ENCODE data around the gene ZNF579. TPM values are rescaled to one million over a fixed set of nuclear protein-coding genes. Genes with fewer than 3 reads are reported as not detected.

Gene ZNF579
- total and polyA plus RNA-seq, 2 of the 13 experiments (the other 11 are each of a cell fraction or from before 2014, with no cell fraction given): 2.1 to 2.9 TPM

DNA sequence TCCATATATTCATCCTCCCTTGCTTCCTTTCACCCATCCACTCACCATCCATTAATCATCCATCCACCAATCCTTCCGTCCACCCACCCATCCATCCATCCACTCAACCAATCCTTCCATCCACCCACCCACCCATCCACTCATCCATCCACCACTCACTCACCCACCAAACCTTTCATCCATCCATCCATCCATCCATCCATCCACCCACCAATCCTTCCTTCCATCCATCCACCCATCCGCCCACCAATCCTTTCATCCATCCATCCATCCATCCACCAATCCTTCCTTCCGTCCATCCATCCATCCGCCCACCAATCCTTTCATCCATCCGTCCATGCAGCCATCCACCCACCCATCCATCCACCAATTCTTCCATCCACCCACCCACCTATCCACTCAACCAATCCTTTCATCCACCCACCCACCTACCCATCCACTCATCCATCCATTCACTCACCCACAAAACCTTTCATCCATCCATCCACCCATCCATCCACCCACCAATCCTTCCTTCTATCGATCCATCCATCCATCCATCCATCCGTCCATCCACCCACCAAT lies 38.3 kb downstream of the ZNF579 start:
- Histone ChIP-seq H2AFZ (ENCODE audit: low read length) (no peak overlapping the region), H3K27ac (ENCODE audit: extremely low read length, insufficient read depth, low read length) (no peak overlapping the region), H4K20me1 (ENCODE audit: insufficient read depth, low read length) (no peaks in the 10 kb centered on the region), H3K4me2 (ENCODE audit: low read depth, low read length) (no peak overlapping the region), H3K79me2 (ENCODE audit: insufficient read depth, low read length) (no peaks in the 10 kb centered on the region), H3K27me3 (ENCODE audit: control insufficient read depth in 1 of 2, insufficient read depth in 2 of 2, low read length in 2 of 2) (no peaks in the 10 kb centered on the region; a peak in 2 of 5 replicates), H3K4me1 (ENCODE audit: insufficient read depth, low read length) (peaks cover 40% of the 10 kb centered on the region), H3K4me3 (replicated peaks in 1 of 3; ENCODE audit: insufficient read depth in 1 of 3, low read depth in 2 of 3, low read length in 3 of 3) (no peak overlapping the region), H3K36me3 (replicated peaks in 1 of 2; ENCODE audit: control insufficient read depth in 1 of 2, insufficient read depth in 2 of 2, low read length in 2 of 2) (no peaks in the 10 kb centered on the region), H3K9ac (ENCODE audit: insufficient read depth, low read depth, low read length) (no peak overlapping the region), H3K9me3 (ENCODE audit: low read length) (no peaks in the 10 kb centered on the region)
- FAIRE-seq (no peak), DNase-seq (ENCODE audit: low spot score) (no peak), ATAC-seq (no peak)
- 65% methylated on average over 7 of the region's 7 CpGs for WGBS (ENCODE audit: low lambda C conversion rate)
- POLR2A ChIA-PET: no interaction called here
- no peak for TF ChIP-seq U2AF1 (optimal IDR thresholded peaks at IDR 0.05; ENCODE audit: low read depth, low read length)
- TF ChIP-seq HNF4G (IDR thresholded peaks at IDR 0.05; ENCODE audit: borderline replicate concordance, low read depth, low read length): no peak
- TF ChIP-seq HNF4G (CRISPR knock-in tag; IDR thresholded peaks at IDR 0.05; ENCODE audit: borderline replicate concordance, low read depth): no peak
- no peak for TF ChIP-seq NR2F6 (IDR thresholded peaks at IDR 0.05)
- TF ChIP-seq NR2F6 (CRISPR knock-in tag; IDR thresholded peaks at IDR 0.05): no peak
- no peak for TF ChIP-seq FOXO1 (CRISPR knock-in tag; IDR thresholded peaks at IDR 0.05)
- TF ChIP-seq ZNF749 (CRISPR knock-in tag; IDR thresholded peaks at IDR 0.05; ENCODE audit: borderline replicate concordance): no peak
- TF ChIP-seq PPARG (CRISPR knock-in tag; conservative IDR thresholded peaks at IDR 0.05): no peak
- intact Hi-C loops (cut with micrococcal nuclease; ENCODE audit: unreplicated experiment) (no loop called here), in situ Hi-C loops (cut with HindIII; ENCODE audit: extremely low pct_ligation_motif_present, low pct_unique_long_range_greater_than_20kb) (no loop called here)
- CTCF ChIA-PET (ENCODE audit: low intra/inter-chr PET ratio, low total read pairs): no interaction called here
- BruUV-seq (replicated peaks): no TSS peak

DNA sequence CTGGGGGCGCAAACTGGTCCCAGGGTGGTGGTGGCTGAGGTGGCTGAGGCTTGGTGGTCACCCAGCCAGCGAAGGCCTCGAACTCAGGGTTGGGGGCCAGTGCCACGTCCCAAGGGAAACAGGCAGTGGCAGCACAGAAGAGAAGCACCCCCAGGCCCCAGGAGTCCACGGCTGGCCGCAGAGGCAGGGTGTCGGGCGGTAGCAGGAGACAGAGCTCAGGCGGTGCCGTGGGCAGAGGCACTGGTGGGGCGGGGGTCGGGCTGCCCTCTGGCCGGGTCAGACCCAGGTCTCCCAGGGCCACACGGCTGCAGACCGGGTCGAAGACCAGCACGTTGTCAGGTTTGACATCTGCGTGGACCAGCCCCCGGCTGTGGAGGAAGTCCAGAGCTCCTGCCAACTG lies 39.6 kb downstream of the ZNF579 start:
- no peak for ATAC-seq
- no peak for DNase-seq (ENCODE audit: low spot score)
- intact Hi-C loops (cut with micrococcal nuclease; ENCODE audit: unreplicated experiment) (no loop called here), in situ Hi-C loops (cut with HindIII; ENCODE audit: extremely low pct_ligation_motif_present, low pct_unique_long_range_greater_than_20kb) (no loop called here)
- Histone ChIP-seq H3K4me2 (ENCODE audit: low read depth, low read length) (no peak overlapping the region), H3K27ac (ENCODE audit: extremely low read length, insufficient read depth, low read length) (no peak overlapping the region), H2AFZ (ENCODE audit: low read length) (no peak overlapping the region), H4K20me1 (ENCODE audit: insufficient read depth, low read length) (no peaks in the 10 kb centered on the region), H3K4me1 (ENCODE audit: insufficient read depth, low read length) (peaks cover 40% of the 10 kb centered on the region), H3K27me3 (ENCODE audit: control insufficient read depth in 1 of 2, insufficient read depth in 2 of 2, low read length in 2 of 2) (no peaks in the 10 kb centered on the region; a peak in 2 of 5 replicates), H3K36me3 (replicated peaks in 1 of 2; ENCODE audit: control insufficient read depth in 1 of 2, insufficient read depth in 2 of 2, low read length in 2 of 2) (no peaks in the 10 kb centered on the region), H3K9ac (ENCODE audit: insufficient read depth, low read depth, low read length) (no peak overlapping the region), H3K9me3 (ENCODE audit: low read length) (no peaks in the 10 kb centered on the region), H3K4me3 (replicated peaks in 1 of 3; ENCODE audit: insufficient read depth in 1 of 3, low read depth in 2 of 3, low read length in 3 of 3) (no peak overlapping the region), H3K79me2 (ENCODE audit: insufficient read depth, low read length) (no peaks in the 10 kb centered on the region)
- no TSS peak for BruUV-seq (replicated peaks)
- ChIA-PET CTCF (ENCODE audit: low intra/inter-chr PET ratio, low total read pairs) (no interaction called here), POLR2A (interaction anchor here (1.1 kb wide), 1 partner anchor 9 kb away, joined by 3 read pairs; no protein-coding TSS in a partner anchor)
- FAIRE-seq: no peak
- WGBS (ENCODE audit: low lambda C conversion rate): no CpG with 5 or more reads among the region's 19 CpGs
- peak; percentile 44 for TF ChIP-seq AGO2 (optimal IDR thresholded peaks at IDR 0.05; ENCODE audit: low read depth, low read length)
- no peak for TF ChIP-seq MAFK (conservative IDR thresholded peaks at IDR 0.05 in 1 of 2, IDR thresholded peaks at IDR 0.05 in 1 of 2; ENCODE audit: low read length in 2 of 2)
- no peak for TF ChIP-seq ZNF674 (CRISPR knock-in tag; IDR thresholded peaks at IDR 0.05; ENCODE audit: low read depth)
- TF ChIP-seq NR3C1 (CRISPR knock-in tag; IDR thresholded peaks at IDR 0.05): no peak
- TF ChIP-seq, protein P1, sequence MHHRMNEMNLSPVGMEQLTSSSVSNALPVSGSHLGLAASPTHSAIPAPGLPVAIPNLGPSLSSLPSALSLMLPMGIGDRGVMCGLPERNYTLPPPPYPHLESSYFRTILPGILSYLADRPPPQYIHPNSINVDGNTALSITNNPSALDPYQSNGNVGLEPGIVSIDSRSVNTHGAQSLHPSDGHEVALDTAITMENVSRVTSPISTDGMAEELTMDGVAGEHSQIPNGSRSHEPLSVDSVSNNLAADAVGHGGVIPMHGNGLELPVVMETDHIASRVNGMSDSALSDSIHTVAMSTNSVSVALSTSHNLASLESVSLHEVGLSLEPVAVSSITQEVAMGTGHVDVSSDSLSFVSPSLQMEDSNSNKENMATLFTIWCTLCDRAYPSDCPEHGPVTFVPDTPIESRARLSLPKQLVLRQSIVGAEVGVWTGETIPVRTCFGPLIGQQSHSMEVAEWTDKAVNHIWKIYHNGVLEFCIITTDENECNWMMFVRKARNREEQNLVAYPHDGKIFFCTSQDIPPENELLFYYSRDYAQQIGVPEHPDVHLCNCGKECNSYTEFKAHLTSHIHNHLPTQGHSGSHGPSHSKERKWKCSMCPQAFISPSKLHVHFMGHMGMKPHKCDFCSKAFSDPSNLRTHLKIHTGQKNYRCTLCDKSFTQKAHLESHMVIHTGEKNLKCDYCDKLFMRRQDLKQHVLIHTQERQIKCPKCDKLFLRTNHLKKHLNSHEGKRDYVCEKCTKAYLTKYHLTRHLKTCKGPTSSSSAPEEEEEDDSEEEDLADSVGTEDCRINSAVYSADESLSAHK (CRISPR knock-in tag; IDR thresholded peaks at IDR 0.05; ENCODE audit: borderline replicate concordance): no peak
- TF ChIP-seq YY1 (IDR thresholded peaks at IDR 0.05; ENCODE audit: insufficient read depth, insufficient replicate concordance, low read depth, low read length): no peak
- no peak for TF ChIP-seq ZFX (CRISPR knock-in tag; IDR thresholded peaks at IDR 0.05; ENCODE audit: low read depth)
- TF ChIP-seq FOSL2 (CRISPR knock-in tag; IDR thresholded peaks at IDR 0.05): no peak
